H1 (cell line): ENCODE measurements around the gene LAPTM4A. TPM values are rescaled to one million over a fixed set of nuclear protein-coding genes. Genes with fewer than 3 reads are reported as not detected.

Source experiments
- CTCF ChIA-PET: fragments of 300-600 bp; sonication (Branson Sonifier 250); formaldehyde crosslinking; loops from one replicate; lab custom pipeline; 2021; ENCODE audit not compliant: partially characterized antibody; lab: Charles Lee
- POLR2A ChIA-PET: fragments of 300-600 bp; sonication (Branson Sonifier 250); formaldehyde crosslinking; loops from one replicate; lab custom pipeline; 2021; ENCODE audit warnings: inconsistent platforms; ENCODE audit not compliant: partially characterized antibody; lab: Charles Lee
- DNase-seq, 2 experiments: peaks; one replicate each; pipeline versions ENCODE4 v3.0.0 to v3.0.0-alpha.2; 2010 to 2022; ENCODE audit warnings: low spot score in 2 of 2, low read depth in 1 of 2, mixed read lengths in 1 of 2
- FAIRE-seq: peaks from 2 replicates; lab custom pipeline; 2011; peaks lifted over from hg19 to GRCh38; lab: Jason Lieb, UNC
- H2AFZ ChIP-seq: 2 replicates; pipeline ENCODE4 v1.8.1; 2012; ENCODE audit warnings: low read length, inconsistent platforms
- H2AK5ac ChIP-seq: 2 replicates; pipeline ENCODE4 v1.6.1; 2013; ENCODE audit warnings: low read depth, low read length
- H2BK120ac ChIP-seq: replicated peaks from 2 replicates; pipeline ENCODE3; 2013; ENCODE audit warnings: low read depth, low read length, inconsistent platforms
- H2BK12ac ChIP-seq: 2 replicates; pipeline ENCODE4 v1.6.1; 2013; ENCODE audit warnings: low read depth, low read length
- H2BK15ac ChIP-seq: 2 replicates; pipeline ENCODE4 v1.6.1; 2013; ENCODE audit warnings: low read length
- H2BK20ac ChIP-seq: 2 replicates; pipeline ENCODE4 v1.6.1; 2013; ENCODE audit warnings: low read length
- H2BK5ac ChIP-seq: 2 replicates; pipeline ENCODE4 v1.6.1; 2013; ENCODE audit warnings: low read depth, low read length
- H3K14ac ChIP-seq: 2 replicates; pipeline ENCODE4 v1.6.1; 2013; ENCODE audit warnings: inconsistent platforms; ENCODE audit not compliant: insufficient read length
- H3K18ac ChIP-seq: 2 replicates; pipeline ENCODE4 v1.6.1; 2013; ENCODE audit warnings: low read length; ENCODE audit errors: extremely low read depth
- H3K23ac ChIP-seq: 2 replicates; pipeline ENCODE4 v1.6.1; 2013; ENCODE audit warnings: inconsistent platforms; ENCODE audit not compliant: insufficient read length
- H3K23me2 ChIP-seq: 2 replicates; pipeline ENCODE4 v1.6.1; 2013; ENCODE audit warnings: low read depth, low read length
- H3K27ac ChIP-seq: 2 replicates; pipeline ENCODE4 v1.6.1; 2011; ENCODE audit warnings: low read depth, low read length, inconsistent platforms
- H3K27me3 ChIP-seq, 4 experiments: replicated peaks in 1 of 4; 1 replicate in 1 of 4; 2 replicates in 3 of 4; pipeline versions ENCODE4 v1.6.1 to v1.8.1; 2011 to 2013; ENCODE audit warnings: low read length in 3 of 4, mild to moderate bottlenecking in 3 of 4, inconsistent platforms in 2 of 4, mixed read lengths in 2 of 4, moderate library complexity in 1 of 4; ENCODE audit not compliant: control insufficient read depth in 3 of 4, insufficient read depth in 3 of 4; ENCODE audit errors: extremely low read depth in 1 of 4
- H3K36me3 ChIP-seq, 4 experiments: 2 replicates each; pipeline versions ENCODE4 v1.6.1 to v1.8.1; 2011 to 2013; ENCODE audit warnings: mild to moderate bottlenecking in 4 of 4, low read length in 3 of 4, moderate library complexity in 2 of 4, control low read depth in 1 of 4, inconsistent platforms in 1 of 4; ENCODE audit not compliant: insufficient read depth in 4 of 4, control insufficient read depth in 2 of 4
- H3K4ac ChIP-seq: replicated peaks from 2 replicates; pipeline ENCODE3; 2013; ENCODE audit warnings: low read length, low read depth, mixed read lengths, inconsistent platforms; ENCODE audit not compliant: insufficient read length
- H3K4me1 ChIP-seq, 4 experiments: replicated peaks in 1 of 4; 1 replicate in 1 of 4; 2 replicates in 3 of 4; pipeline versions ENCODE4 v1.6.1 to v1.8.1; 2011 to 2013; ENCODE audit warnings: low read length in 3 of 4, inconsistent platforms in 2 of 4, mixed read lengths in 1 of 4; ENCODE audit not compliant: insufficient read depth in 4 of 4, control insufficient read depth in 3 of 4
- H3K4me2 ChIP-seq, 2 experiments: 2 replicates each; pipeline versions ENCODE4 v1.6.1 to v1.8.1; 2011 to 2013; ENCODE audit warnings: low read depth in 2 of 2, low read length in 2 of 2, control low read depth in 1 of 2, inconsistent platforms in 1 of 2, mild to moderate bottlenecking in 1 of 2; ENCODE audit not compliant: insufficient read depth in 1 of 2
- H3K4me3 ChIP-seq, 4 experiments: fragments of 200-600, 300-600 bp in 1 of 4; sonication (generic), shearing (Covaris generic), sonication (Bioruptor Twin) in 1 of 4; 2 replicates each; pipeline versions ENCODE4 v1.5.1 to v1.8.1; 2011 to 2016; ENCODE audit warnings: low read length in 4 of 4, low read depth in 3 of 4, control low read depth in 2 of 4, inconsistent platforms in 2 of 4, mild to moderate bottlenecking in 2 of 4, mixed read lengths in 1 of 4, moderate library complexity in 1 of 4; ENCODE audit not compliant: insufficient read depth in 2 of 4; ENCODE audit errors: extremely low read depth in 1 of 4
- H3K56ac ChIP-seq: replicated peaks from 2 replicates; pipeline ENCODE3; 2013; ENCODE audit warnings: low read depth, mild to moderate bottlenecking, mixed read lengths, low read length, inconsistent platforms; ENCODE audit not compliant: insufficient read length
- H3K79me1 ChIP-seq: 2 replicates; pipeline ENCODE4 v1.6.1; 2013; ENCODE audit warnings: low read depth, low read length, control low read depth
- H3K79me2 ChIP-seq, 2 experiments: 2 replicates each; pipeline versions ENCODE4 v1.6.1 to v1.8.1; 2012 to 2013; ENCODE audit warnings: low read length in 2 of 2, mild to moderate bottlenecking in 2 of 2, inconsistent platforms in 1 of 2; ENCODE audit not compliant: insufficient read depth in 2 of 2, control insufficient read depth in 1 of 2
- H3K9ac ChIP-seq, 4 experiments: replicated peaks in 1 of 4; 1 replicate in 1 of 4; 2 replicates in 3 of 4; pipeline versions ENCODE4 v1.6.1 to v1.8.1; 2011 to 2013; ENCODE audit warnings: low read depth in 3 of 4, low read length in 3 of 4, control low read depth in 2 of 4, mild to moderate bottlenecking in 2 of 4, moderate library complexity in 2 of 4, inconsistent platforms in 1 of 4; ENCODE audit errors: extremely low read depth in 1 of 4
- H3K9me3 ChIP-seq, 2 experiments: 2 replicates each; pipeline versions ENCODE4 v1.6.1 to v1.8.1; 2012 to 2013; ENCODE audit warnings: mild to moderate bottlenecking in 2 of 2, moderate library complexity in 2 of 2, control low read depth in 1 of 2, inconsistent platforms in 1 of 2, low read depth in 1 of 2, low read length in 1 of 2, mixed read lengths in 1 of 2; ENCODE audit not compliant: insufficient read depth in 2 of 2
- H4K20me1 ChIP-seq, 2 experiments: replicated peaks in 1 of 2; 2 replicates each; pipeline versions ENCODE3 to v1.8.1; 2011 to 2013; ENCODE audit warnings: inconsistent platforms in 2 of 2, low read length in 2 of 2, mild to moderate bottlenecking in 1 of 2; ENCODE audit not compliant: insufficient read depth in 2 of 2, control insufficient read depth in 1 of 2
- H4K5ac ChIP-seq: 2 replicates; pipeline ENCODE4 v1.6.1; 2013; ENCODE audit warnings: low read length, low read depth, mixed read lengths, inconsistent platforms; ENCODE audit not compliant: insufficient read length
- H4K8ac ChIP-seq: 2 replicates; pipeline ENCODE4 v1.8.0; 2013; ENCODE audit warnings: mild to moderate bottlenecking, moderate library complexity, low read length, inconsistent platforms; ENCODE audit not compliant: insufficient read depth; ENCODE audit errors: extremely low read depth
- H4K91ac ChIP-seq: replicated peaks from 2 replicates; pipeline ENCODE3; 2013; ENCODE audit warnings: low read length, mixed read lengths, inconsistent platforms; ENCODE audit not compliant: insufficient read length
- BCL11A ChIP-seq, 2 experiments: IDR thresholded peaks; one replicate each; pipeline ENCODE4 v1.6.1; 2011; ENCODE audit warnings: low read depth in 2 of 2, low read length in 2 of 2, mild to moderate bottlenecking in 2 of 2
- JUN ChIP-seq: IDR thresholded peaks from 2 replicates; pipeline ENCODE4 v1.6.1; 2011; ENCODE audit warnings: low read depth, mild to moderate bottlenecking, improper control_type of control experiment, low read length
- SAP30 ChIP-seq: fragments of 300-600 bp; sonication (generic); IDR thresholded peaks from 2 replicates; pipeline ENCODE4 v1.7.1; 2012; ENCODE audit warnings: low read length, moderate library complexity, mild to moderate bottlenecking, inconsistent platforms; ENCODE audit not compliant: insufficient read depth, insufficient replicate concordance
- SP4 ChIP-seq: IDR thresholded peaks from 2 replicates; pipeline ENCODE4 v1.6.1; 2012; ENCODE audit warnings: low read length, inconsistent platforms
- WGBS, 2 experiments: shearing (Covaris generic) in 1 of 2; methylation state at CpG; one replicate each; pipeline versions ENCODE4 v1.1.6 to v1.1.7; 2013 to 2015; ENCODE audit warnings: low lambda C conversion rate in 2 of 2, mixed read lengths in 2 of 2, inconsistent platforms in 1 of 2, low coverage in 1 of 2, missing lambda C conversion rate in 1 of 2; ENCODE audit not compliant: insufficient replicate concordance in 2 of 2, insufficient coverage in 1 of 2, insufficient read length in 1 of 2; ENCODE audit errors: extremely low coverage in 1 of 2, missing lambda C conversion rate in 1 of 2; 5-methylcytosine and 5-hydroxymethylcytosine counted together
- polyA plus RNA-seq, 7 experiments: library from polyadenylated mRNA; depleted of rRNA in 3 of 7; stranded (reverse) in 5 of 7; unstranded in 2 of 7; fragments of >200 nt in 5 of 7; fragments of 200-250 nt in 2 of 7; gene quantifications; 1 replicate in 5 of 7; 2 replicates in 1 of 7; 4 replicates in 1 of 7; pipeline versions ENCODE4 v1.2.1 to v1.2.3, GENCODE V29; 2011 to 2013; ENCODE audit warnings: missing spikeins in 2 of 7, mixed read lengths in 2 of 7
- total RNA-seq: library from RNA; stranded (reverse); fragmentation: NEBNext Ultra II Directional; extraction: Animal tissue kit (Norgen Biotek cat#: 25700); gene quantifications from 2 replicates; pipeline ENCODE4 v1.2.1, GENCODE V29; 2021

LAPTM4A gene
- total and polyA plus RNA-seq, 2 of the 8 experiments (the other 6 are each of a cell fraction or from before 2014, with no cell fraction given) = 193 to 419 TPM

DNA sequence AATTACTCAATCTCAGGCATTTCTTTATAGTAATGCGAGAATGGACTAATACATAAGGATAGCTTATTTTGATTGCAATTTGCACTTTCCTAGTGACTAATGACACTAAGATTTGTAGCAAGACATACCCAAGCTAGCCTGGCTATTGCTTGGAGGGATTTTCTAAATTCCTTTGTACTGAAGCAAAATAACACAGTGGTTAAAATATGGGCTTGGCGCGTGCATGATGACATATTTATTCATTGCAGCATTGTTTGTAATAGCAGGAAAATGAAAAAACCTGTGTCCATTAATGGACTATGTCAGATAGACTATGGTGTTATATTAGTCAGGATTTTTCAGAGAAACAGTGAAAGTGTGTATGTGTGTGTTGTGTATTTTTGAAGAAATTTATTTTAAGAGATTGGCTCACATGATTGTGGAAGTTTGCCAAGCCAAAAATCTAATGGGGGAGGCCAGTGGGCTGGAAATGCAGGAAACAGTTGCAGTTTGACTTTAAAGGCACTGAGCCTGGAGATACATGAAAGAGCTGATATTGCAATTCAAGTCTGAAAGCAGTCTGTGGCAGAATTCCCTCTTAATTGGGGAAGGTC lies 16.7 kb upstream of the LAPTM4A start:
- no peak for FAIRE-seq
- no peak overlapping the region for H3K4ac ChIP-seq
- no peak overlapping the region for H4K5ac ChIP-seq
- no peak overlapping the region for H3K4me3 ChIP-seq
- no peak overlapping the region for H4K8ac ChIP-seq
- no peaks in the 10 kb centered on the region for H3K79me1 ChIP-seq
- H4K20me1 ChIP-seq = no peaks in the 10 kb centered on the region
- no peaks in the 10 kb centered on the region for H3K36me3 ChIP-seq
- 91% methylated on average over 3 of the region's 3 CpGs; no CpG with 5 or more reads in 1 of the 2 experiments for WGBS, 2 experiments
- DNase-seq = no peak
- ChIA-PET POLR2A (interaction anchor here (2.2 kb wide), 1 partner anchor 16 kb away, joined by 5 read pairs; the partner anchor contains the start of gene LAPTM4A), CTCF (no interaction called here)
- no peak overlapping the region for H3K9ac ChIP-seq
- H2BK120ac ChIP-seq = no peak overlapping the region
- no peak overlapping the region for H3K23ac ChIP-seq
- no peak overlapping the region for H2AK5ac ChIP-seq
- no peaks in the 10 kb centered on the region for H3K27me3 ChIP-seq
- H3K9me3 ChIP-seq = no peaks in the 10 kb centered on the region
- no peak overlapping the region for H3K14ac ChIP-seq
- no peak overlapping the region for H2AFZ ChIP-seq
- H3K4me1 ChIP-seq = peaks cover 0 to 9% (median 5%) of the 10 kb centered on the region in 4 experiments; a peak in 6 of 7 replicates
- H2BK20ac ChIP-seq = no peak overlapping the region
- no peaks in the 10 kb centered on the region for H3K23me2 ChIP-seq
- no peak overlapping the region for H4K91ac ChIP-seq
- H3K56ac ChIP-seq = no peak overlapping the region
- no peak overlapping the region for H3K4me2 ChIP-seq
- no peak overlapping the region for H3K27ac ChIP-seq
- no peak overlapping the region for H2BK12ac ChIP-seq
- no peaks in the 10 kb centered on the region for H3K79me2 ChIP-seq
- H2BK15ac ChIP-seq = no peak overlapping the region
- no peak overlapping the region for H2BK5ac ChIP-seq
- H3K18ac ChIP-seq = no peak overlapping the region
- TF ChIP-seq SAP30 (no peak), BCL11A (IDR thresholded peaks at IDR 0.05; ENCODE audit: low read depth in 2 of 2, low read length in 2 of 2) (no peak), JUN (no peak), SP4 (no peak)
